Mucosa of stomach (tissue), 1 donor: ENCODE data around the gene ANO4.

Source experiments
- H3K27me3 ChIP-seq: one replicate; pipeline ENCODE4 v1.7.0; 2013; ENCODE audit warnings: mild to moderate bottlenecking, low read length; ENCODE audit not compliant: control insufficient read depth, insufficient read depth
- H3K36me3 ChIP-seq: one replicate; pipeline ENCODE4 v1.7.0; 2013; ENCODE audit warnings: low read length; ENCODE audit not compliant: control insufficient read depth, insufficient read depth
- H3K4me1 ChIP-seq: one replicate; pipeline ENCODE4 v1.7.0; 2013; ENCODE audit warnings: mild to moderate bottlenecking, low read length; ENCODE audit not compliant: control insufficient read depth, insufficient read depth
- H3K4me3 ChIP-seq: one replicate; pipeline ENCODE4 v1.7.0; 2013; ENCODE audit warnings: low read length
- H3K9ac ChIP-seq: one replicate; pipeline ENCODE4 v1.7.0; 2013; ENCODE audit warnings: mild to moderate bottlenecking, low read length, moderate library complexity
- H3K9me3 ChIP-seq: one replicate; pipeline ENCODE4 v1.7.0; 2013; ENCODE audit warnings: mild to moderate bottlenecking, low read length, moderate library complexity; ENCODE audit not compliant: control insufficient read depth
- donor health status: Pancreatic carcinoma.

Gene ANO4

DNA sequence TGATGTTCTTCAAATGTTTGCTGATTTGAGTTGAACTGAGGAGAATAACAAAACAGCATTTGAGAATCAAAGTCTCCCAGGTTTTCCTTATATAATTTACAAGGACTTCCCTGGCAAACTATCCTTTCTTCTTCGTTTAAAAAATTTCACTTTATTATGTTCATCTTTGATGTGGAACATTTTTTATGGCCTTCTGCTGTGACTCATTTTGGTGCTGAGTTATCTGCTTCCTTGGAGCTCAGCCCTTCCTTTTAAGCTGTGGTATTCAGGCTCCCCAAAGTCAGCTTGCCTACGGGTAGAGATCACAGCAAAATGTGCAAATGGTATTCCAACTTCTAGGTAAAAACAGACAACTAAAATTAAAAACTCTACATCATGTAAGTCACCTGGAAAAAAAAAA lies 1.4 kb upstream of the ANO4 start:
- Histone ChIP-seq H3K4me1 (no peaks in the 10 kb centered on the region), H3K9ac (no peak overlapping the region), H3K36me3 (no peaks in the 10 kb centered on the region), H3K4me3 (no peak overlapping the region), H3K27me3 (no peaks in the 10 kb centered on the region), H3K9me3 (no peaks in the 10 kb centered on the region)

DNA sequence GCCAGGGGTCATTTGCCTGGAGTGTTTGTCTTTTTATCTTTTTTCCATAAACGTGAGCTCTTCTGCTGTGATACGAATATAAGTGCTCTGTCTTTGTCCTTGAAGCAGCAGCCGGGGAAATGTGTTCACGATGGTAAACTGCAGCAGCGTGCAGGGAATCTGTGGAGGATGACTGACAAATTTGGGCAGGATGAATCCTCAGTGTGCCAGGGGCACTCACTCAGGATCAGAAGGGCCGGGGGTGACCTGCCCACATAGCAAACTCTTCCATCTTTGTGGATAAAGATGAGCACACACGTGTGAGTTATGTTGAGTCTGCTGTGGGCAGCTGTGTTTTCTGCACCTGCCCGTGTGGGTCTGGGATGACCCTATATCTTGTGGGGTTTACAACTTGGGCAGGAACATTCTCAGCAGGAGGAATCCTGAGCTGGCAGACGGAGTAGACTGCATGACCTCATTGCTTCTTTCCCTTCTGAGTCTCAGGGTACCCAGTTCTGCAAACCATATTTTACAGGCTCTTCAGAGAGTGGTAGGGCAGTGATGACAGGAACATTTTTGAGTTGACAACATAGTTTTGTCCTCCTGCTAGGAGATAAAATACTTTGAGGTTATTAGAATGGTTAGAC lies 711 bp downstream of the ANO4 start:
- Histone ChIP-seq H3K36me3 (no peaks in the 10 kb centered on the region), H3K9me3 (no peaks in the 10 kb centered on the region), H3K27me3 (no peaks in the 10 kb centered on the region), H3K4me1 (no peaks in the 10 kb centered on the region), H3K4me3 (no peak overlapping the region), H3K9ac (no peak overlapping the region)

DNA sequence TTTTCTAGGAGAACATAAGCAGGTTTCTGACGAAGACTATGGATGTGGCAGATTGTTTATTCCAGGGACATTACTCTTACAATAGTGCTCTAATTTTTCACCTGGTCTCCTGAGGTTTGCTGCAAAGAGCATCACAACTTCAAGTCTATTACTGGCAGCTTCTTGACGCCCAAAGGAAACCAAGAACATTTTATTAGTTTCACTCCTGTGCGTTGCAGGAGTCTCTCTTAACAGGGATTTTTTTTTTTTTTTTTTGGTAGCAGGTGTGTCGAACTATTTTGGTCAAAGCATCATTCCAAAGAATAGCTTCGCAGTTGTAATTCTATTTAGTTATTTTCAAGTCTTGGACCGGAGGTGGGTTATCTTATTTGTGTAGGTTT lies 1.2 kb downstream of the ANO4 start:
- Histone ChIP-seq H3K4me1 (no peaks in the 10 kb centered on the region), H3K9me3 (no peaks in the 10 kb centered on the region), H3K27me3 (no peaks in the 10 kb centered on the region), H3K9ac (no peak overlapping the region), H3K36me3 (no peaks in the 10 kb centered on the region), H3K4me3 (no peak overlapping the region)

DNA sequence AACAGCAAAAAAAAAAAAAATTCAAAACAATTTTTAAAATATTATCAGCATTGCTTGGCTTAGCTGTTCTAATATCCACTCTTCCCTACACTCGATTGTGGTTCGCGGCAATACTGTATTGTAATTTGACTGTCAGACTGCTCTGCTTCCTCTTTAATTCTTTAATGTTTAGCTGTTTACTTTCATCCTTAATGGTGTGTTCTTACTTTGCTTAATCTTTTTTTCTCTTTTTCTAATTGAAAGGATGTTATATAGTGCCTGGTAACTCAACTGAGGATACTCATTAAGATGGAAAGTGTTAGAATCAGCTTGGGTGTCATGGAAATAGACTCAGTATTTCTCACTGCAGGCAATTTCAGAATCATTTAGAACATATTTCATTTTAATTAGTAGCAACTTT lies 2.0 kb downstream of the ANO4 start:
- Histone ChIP-seq H3K9ac (no peak overlapping the region), H3K9me3 (no peaks in the 10 kb centered on the region), H3K36me3 (no peaks in the 10 kb centered on the region), H3K4me3 (no peak overlapping the region), H3K4me1 (no peaks in the 10 kb centered on the region), H3K27me3 (no peaks in the 10 kb centered on the region)

DNA sequence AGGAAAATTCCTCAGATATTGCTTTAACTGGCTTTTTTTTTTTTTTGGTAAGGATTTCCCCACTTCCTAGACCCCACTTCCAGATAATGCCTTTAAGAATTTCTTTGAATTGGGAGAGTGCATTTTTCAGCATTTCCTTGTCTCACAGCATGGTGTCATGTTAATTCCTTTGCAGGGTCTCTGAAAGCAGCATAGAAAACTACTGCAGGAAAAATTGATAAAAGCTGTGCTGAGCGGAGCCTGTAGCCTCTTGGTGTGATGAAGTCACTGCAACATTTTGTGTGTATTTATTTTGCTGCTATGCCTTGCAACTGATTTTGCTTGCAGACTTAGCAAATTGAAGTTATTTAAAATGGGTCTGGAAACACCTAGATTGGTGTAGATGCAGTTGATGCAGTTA lies 2.7 kb downstream of the ANO4 start:
- no peaks in the 10 kb centered on the region for H3K27me3 ChIP-seq
- no peaks in the 10 kb centered on the region for H3K36me3 ChIP-seq
- H3K9ac ChIP-seq, result no peak overlapping the region
- no peaks in the 10 kb centered on the region for H3K9me3 ChIP-seq
- H3K4me3 ChIP-seq, result no peak overlapping the region
- no peaks in the 10 kb centered on the region for H3K4me1 ChIP-seq

DNA sequence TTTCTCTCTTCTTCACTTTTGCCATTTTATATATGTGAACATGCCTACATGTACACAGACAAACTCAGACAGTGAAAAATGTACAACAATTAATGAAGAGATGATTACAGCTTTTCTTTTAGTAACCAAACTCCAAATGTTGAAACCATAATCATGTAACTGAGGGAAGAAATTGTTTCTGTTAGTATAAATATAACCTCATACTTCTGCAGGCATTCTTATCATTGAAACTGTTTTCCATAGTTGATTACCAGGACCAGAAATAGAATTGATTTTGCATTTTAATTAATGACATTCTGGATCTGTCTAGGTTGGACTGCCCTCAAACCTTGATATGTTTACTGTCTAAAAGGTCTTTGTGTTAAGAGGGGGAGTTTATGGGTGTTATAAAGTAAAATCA lies 3.2 kb downstream of the ANO4 start:
- no peak overlapping the region for H3K9ac ChIP-seq
- no peaks in the 10 kb centered on the region for H3K4me1 ChIP-seq
- H3K9me3 ChIP-seq, result no peaks in the 10 kb centered on the region
- no peaks in the 10 kb centered on the region for H3K27me3 ChIP-seq
- no peak overlapping the region for H3K4me3 ChIP-seq
- H3K36me3 ChIP-seq, result no peaks in the 10 kb centered on the region

DNA sequence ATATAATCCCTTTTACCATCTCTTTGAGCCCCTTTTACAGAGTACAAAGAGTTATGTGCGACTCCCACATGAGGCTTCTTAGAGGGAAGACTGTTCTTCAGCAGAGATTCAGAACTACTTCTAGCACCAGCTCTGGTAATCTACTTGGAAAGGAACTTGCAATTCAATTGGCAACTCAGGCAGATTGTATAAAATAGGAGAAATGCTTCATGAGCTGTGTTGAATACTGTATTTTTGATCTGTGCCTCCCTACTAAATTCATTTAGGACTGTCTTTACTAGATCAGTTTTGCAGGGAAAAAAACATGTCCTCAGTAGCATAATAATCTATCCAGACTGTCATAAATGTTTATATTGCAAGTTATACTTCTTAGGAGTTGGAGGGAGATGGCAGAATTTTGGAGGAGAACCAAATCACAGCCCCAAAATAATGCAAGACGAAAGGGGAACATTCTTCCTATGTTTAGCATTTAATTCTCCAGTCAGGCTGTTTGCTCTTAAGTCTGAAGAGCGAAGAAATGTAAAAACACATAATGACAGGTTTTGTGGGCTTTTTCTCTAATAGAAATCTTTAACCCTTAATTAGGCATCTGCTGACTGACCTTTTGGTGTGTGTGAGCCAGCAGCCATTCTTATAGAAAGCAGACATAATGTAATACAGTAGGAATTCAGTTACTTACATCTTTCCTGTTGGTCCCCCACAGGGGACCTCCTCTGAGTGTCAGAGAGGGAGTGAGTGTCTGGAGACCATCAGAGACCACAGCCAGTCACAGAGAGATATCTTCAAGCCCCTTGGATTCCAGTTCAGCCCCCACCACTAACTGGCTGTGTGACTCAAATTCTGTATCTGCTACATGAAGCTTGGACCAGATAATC lies 3.9 kb downstream of the ANO4 start:
- no peaks in the 10 kb centered on the region for H3K27me3 ChIP-seq
- no peaks in the 10 kb centered on the region for H3K9me3 ChIP-seq
- H3K4me1 ChIP-seq, result no peaks in the 10 kb centered on the region
- no peak overlapping the region for H3K4me3 ChIP-seq
- H3K9ac ChIP-seq, result no peak overlapping the region
- H3K36me3 ChIP-seq, result no peaks in the 10 kb centered on the region

DNA sequence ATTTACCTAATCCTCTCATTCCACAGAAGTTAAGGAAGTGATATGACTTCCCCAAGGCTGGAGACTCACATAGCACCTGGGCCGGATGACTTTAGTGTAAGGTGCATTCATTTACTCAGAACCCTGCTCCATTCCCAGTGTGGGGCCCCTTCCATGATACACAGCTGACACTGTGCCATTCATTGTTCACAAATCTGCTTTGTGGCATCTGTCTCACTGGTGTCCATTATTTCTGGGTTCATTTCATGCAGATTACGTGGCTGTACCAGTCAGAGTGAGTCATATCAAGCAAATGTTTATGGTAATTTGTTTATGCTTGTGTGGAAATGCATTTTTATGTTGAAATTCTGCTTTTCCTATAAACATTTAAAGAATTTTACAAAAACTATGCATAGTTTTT lies 5.2 kb downstream of the ANO4 start:
- H3K9me3 ChIP-seq, result no peaks in the 10 kb centered on the region
- no peaks in the 10 kb centered on the region for H3K4me1 ChIP-seq

DNA sequence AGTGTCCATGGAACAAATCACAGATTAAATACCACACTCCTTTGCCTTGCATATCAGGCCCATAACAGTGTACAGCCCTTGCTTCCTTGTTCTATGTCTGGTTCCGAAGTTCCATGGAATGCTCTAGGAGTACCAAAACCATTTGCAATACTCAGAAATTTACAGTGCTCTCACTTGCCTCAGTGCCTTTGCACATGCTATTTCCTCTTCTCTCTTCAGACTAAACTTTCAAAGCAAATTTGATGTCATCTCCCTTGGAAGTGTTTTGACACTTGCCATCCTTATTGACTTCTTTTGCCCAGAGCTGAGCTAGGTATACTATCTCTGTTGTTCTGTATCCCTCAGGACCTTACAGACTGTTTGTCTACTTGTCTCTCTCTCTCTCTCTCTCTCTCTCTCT lies 6.1 kb downstream of the ANO4 start:
- Histone ChIP-seq H3K4me1 (no peaks in the 10 kb centered on the region), H3K9me3 (no peaks in the 10 kb centered on the region), H3K36me3 (no peaks in the 10 kb centered on the region), H3K4me3 (no peak overlapping the region), H3K9ac (no peak overlapping the region), H3K27me3 (no peaks in the 10 kb centered on the region)

More for the DNA sequence above, 5.2 kb downstream of the ANO4 start:
- no peak overlapping the region for H3K4me3 ChIP-seq
- H3K9ac ChIP-seq, result no peak overlapping the region
- no peaks in the 10 kb centered on the region for H3K36me3 ChIP-seq
- no peaks in the 10 kb centered on the region for H3K27me3 ChIP-seq

DNA sequence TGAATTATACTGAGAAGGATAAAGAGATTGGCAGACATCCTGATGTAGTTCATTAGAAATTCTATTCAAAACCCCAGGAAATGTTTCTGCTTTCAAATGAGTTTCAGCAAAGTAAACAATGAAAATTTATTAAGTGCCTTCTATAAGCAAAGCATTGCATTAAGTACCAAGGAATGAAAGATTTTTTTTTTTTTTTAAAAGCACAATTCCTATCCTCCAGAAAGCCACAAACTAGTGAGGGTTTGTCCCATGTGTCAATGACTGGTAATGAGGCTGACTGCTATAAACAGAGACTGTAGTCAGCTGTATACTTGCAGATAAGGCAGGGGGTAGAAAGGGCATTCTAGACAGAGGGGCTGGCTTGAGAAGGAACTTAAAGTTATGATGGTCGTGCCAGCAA lies 6.7 kb downstream of the ANO4 start:
- no peaks in the 10 kb centered on the region for H3K36me3 ChIP-seq
- no peak overlapping the region for H3K4me3 ChIP-seq
- H3K27me3 ChIP-seq, result no peaks in the 10 kb centered on the region
- H3K9ac ChIP-seq, result no peak overlapping the region
- H3K4me1 ChIP-seq, result no peaks in the 10 kb centered on the region
- H3K9me3 ChIP-seq, result no peaks in the 10 kb centered on the region

DNA sequence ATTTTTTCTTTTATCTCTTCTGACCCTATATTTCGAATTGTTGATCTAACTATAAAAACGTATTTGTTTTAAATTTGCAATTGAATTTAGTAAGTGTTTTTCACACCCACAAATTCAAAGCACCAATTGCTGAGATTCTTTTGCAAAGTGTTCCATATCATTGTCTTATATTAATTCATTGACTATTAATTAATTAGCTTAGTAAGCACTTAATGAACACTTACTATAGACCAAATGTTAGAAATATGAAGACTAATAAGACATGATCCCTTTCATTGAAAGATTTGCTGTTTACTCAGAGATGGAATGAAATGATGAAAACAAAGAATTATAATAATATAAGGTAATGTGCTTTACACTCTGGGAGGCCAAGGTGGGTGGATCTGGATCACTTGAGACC lies 14.2 kb downstream of the ANO4 start:
- no peaks in the 10 kb centered on the region for H3K27me3 ChIP-seq
- H3K36me3 ChIP-seq, result no peaks in the 10 kb centered on the region
- H3K4me3 ChIP-seq, result no peak overlapping the region
- H3K4me1 ChIP-seq, result no peaks in the 10 kb centered on the region
- H3K9me3 ChIP-seq, result no peaks in the 10 kb centered on the region
- H3K9ac ChIP-seq, result no peak overlapping the region

DNA sequence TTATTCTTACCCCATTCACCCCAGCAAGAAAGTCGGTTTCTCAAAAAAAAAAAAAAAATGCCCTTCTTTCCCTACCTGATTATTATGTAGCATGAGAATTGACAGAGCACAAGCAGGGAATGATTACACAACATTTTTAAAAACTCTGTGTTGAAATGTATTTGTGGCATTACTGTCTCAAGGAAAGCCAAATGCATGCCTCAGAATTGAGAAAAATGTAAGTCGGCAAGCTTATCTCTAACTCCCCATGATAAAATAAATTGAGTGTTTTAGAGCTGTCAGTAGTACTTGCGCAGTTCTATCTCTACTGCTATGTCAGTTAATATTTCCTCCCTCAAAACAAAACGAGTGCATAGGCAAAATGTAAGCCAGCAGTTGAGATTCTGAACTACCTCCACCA lies 25.7 kb downstream of the ANO4 start:
- H3K9me3 ChIP-seq, result no peaks in the 10 kb centered on the region
- no peaks in the 10 kb centered on the region for H3K36me3 ChIP-seq
- no peaks in the 10 kb centered on the region for H3K4me1 ChIP-seq
- no peak overlapping the region for H3K4me3 ChIP-seq
- no peak overlapping the region for H3K9ac ChIP-seq
- H3K27me3 ChIP-seq, result no peaks in the 10 kb centered on the region
